ENCODE data around the gene CERS4. TPM values are rescaled to one million over a fixed set of nuclear protein-coding genes. Genes with fewer than 3 reads are reported as not detected.

The CERS4 gene
- total and polyA plus RNA-seq, 11 donors: 11.1 to 37.7 (median 20.6) TPM

DNA sequence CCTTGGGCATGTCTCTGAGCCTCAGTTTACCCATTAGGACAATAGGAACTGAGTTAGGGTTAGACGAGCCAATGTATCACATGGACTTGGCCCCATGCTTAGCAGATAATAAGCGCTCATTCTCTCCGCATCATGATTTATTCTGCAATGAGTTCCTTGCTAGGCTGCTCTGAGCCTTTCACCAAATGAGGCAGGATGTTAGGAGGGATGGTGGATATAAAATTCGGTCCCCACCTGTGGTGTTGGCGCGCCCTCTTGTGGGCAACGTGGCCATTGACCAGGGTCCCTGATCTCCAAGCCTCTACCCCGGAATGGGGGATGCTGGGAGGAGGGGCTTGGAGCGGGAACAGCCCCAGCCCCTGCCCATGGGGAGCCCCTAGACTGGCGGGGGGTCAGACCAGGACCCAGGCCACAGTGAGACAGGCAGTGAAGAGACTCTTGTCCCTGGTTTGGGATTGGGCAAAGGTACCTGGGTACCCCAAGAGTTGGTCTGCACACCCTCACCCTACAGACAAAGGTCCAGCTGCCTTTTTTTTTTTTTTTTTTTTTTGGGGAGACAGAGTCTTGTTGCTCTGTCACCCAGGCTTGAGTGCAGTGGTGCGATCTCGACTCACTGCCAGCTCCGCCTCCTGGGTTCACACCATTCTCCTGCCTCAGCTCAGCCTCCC is 43.9 kb downstream of the CERS4 start:
- Histone ChIP-seq H3K27me3 (no peaks in the 10 kb centered on the region), H3K4me3 (no peak overlapping the region), H3K9me3 (no peaks in the 10 kb centered on the region), H3K36me3 (peaks cover 0 to 32% (median 17%) of the 10 kb centered on the region in 9 donors), H3K4me1 (peaks cover 0 to 18% (median 5%) of the 10 kb centered on the region in 12 donors), H3K27ac (no peak overlapping the region)
- ATAC-seq: peak in 3 of 4 donors; percentile 57 to 60 (median 59)
- 26 to 29% (median 26%) methylated on average over 12 to 13 of the region's 13 CpGs for WGBS, 4 donors
- intact Hi-C loops (cut with DNase I): loop anchor here (1.0 to 10.0 kb wide), 10 partner anchors 94 to 601 kb away; partner anchors contain the start of genes ELAVL1 (in 6 of the 10) and TIMM44 (in 1 of the 10)
- TF ChIP-seq, protein P1, sequence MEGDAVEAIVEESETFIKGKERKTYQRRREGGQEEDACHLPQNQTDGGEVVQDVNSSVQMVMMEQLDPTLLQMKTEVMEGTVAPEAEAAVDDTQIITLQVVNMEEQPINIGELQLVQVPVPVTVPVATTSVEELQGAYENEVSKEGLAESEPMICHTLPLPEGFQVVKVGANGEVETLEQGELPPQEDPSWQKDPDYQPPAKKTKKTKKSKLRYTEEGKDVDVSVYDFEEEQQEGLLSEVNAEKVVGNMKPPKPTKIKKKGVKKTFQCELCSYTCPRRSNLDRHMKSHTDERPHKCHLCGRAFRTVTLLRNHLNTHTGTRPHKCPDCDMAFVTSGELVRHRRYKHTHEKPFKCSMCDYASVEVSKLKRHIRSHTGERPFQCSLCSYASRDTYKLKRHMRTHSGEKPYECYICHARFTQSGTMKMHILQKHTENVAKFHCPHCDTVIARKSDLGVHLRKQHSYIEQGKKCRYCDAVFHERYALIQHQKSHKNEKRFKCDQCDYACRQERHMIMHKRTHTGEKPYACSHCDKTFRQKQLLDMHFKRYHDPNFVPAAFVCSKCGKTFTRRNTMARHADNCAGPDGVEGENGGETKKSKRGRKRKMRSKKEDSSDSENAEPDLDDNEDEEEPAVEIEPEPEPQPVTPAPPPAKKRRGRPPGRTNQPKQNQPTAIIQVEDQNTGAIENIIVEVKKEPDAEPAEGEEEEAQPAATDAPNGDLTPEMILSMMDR (IDR thresholded peaks at IDR 0.05): peak; percentile 90 to 98 (median 94)
- TF ChIP-seq POLR2A (IDR thresholded peaks at IDR 0.05): no peak
- DNase-seq: peak; percentile 75 to 92 (median 81)

DNA sequence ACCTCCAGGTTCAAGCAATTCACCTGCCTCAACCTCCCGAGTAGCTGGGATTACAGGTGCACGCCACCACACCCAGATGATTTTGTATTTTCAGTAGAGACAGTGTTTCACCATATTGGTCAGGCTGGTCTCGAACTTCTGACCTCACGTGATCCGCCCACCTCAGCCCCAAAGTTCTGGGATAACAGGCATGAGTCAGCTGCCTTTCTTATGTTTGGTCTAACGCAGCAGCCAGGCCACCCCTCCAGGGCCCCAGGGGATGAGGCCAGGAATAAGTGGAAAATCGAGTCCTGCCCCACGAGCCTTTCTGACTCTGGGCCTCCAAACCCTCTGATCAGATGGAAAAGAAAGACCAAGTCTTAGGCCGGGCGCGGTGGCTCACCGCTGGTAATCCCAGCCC is 44.5 kb downstream of the CERS4 start:
- peaks cover 0 to 18% (median 5%) of the 10 kb centered on the region in 12 donors for H3K4me1 ChIP-seq
- H3K27ac ChIP-seq: no peak overlapping the region
- H3K4me3 ChIP-seq: no peak overlapping the region
- WGBS, 4 donors: 73 to 86% (median 83%) methylated on average over 11 to 12 of the region's 12 CpGs
- intact Hi-C loops (cut with DNase I): loop anchor here (1.0 to 10.0 kb wide), 10 partner anchors 95 to 601 kb away; partner anchors contain the start of genes ELAVL1 (in 6 of the 10) and TIMM44 (in 1 of the 10)
- no peaks in the 10 kb centered on the region for H3K27me3 ChIP-seq
- peaks cover 0 to 37% (median 19%) of the 10 kb centered on the region in 9 donors for H3K36me3 ChIP-seq
- H3K9me3 ChIP-seq: no peaks in the 10 kb centered on the region
- no peak for DNase-seq
- ATAC-seq: no peak
- TF ChIP-seq POLR2A (IDR thresholded peaks at IDR 0.05): no peak
- TF ChIP-seq, protein P1 (IDR thresholded peaks at IDR 0.05): no peak

DNA sequence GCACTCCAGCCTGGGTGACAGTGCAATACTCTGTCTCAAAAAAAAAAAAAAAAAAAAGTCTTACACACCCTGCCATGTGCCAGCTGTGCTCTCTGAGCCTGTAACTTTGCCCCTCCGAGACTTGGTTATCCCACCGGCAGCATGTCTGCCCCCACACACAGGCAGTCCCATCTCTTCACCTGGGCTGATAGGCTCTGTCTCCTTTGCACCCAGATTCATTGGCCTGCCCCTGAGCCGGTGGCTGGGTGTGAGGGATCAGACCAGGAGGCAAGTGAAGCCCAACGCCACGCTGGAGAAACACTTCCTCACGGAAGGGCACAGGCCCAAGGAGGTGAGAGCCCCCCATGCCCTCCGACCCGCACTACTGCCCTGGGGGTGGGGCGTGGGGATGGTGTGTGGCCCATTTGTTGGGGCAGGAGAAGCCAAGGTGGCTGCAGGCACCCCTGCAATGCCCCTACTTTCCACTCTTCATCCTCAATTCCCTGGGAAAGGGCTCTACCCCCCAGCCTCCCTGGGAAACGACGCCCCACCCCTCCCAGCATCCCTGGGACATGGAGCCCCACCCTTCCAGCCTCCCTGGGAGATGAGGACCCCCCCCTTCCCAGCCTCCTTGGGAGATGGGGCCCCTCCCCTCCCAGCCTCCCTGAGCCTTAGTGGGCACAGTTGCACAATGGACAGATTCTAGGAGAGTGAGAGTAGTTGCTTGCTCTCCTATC is 45.3 kb downstream of the CERS4 start:
- ATAC-seq (no peak), DNase-seq (no peak)
- TF ChIP-seq, protein P1 (IDR thresholded peaks at IDR 0.05): no peak
- TF ChIP-seq POLR2A (IDR thresholded peaks at IDR 0.05): no peak
- H3K27me3 ChIP-seq: no peaks in the 10 kb centered on the region
- H3K27ac ChIP-seq: no peak overlapping the region
- no peak overlapping the region for H3K4me3 ChIP-seq
- no peaks in the 10 kb centered on the region for H3K9me3 ChIP-seq
- whole genome bisulfite sequencing, 4 donors: 84 to 89% (median 87%) methylated on average over 9 to 11 of the region's 11 CpGs
- H3K4me1 ChIP-seq: peaks cover 0 to 18% (median 5%) of the 10 kb centered on the region in 12 donors
- intact Hi-C loops (cut with DNase I): loop anchor here (5.0 to 10.0 kb wide), 8 partner anchors 250 to 602 kb away; partner anchors contain the start of genes ELAVL1 (in 6 of the 10) and TIMM44 (in 1 of the 10)
- peaks cover 0 to 43% (median 22%) of the 10 kb centered on the region in 9 donors for H3K36me3 ChIP-seq
